Gastroesophageal sphincter (tissue), 3 donors: Measurements from ENCODE around the gene HARBI1.

ENCODE experiments used
- EP300 ChIP-seq: sonication (generic); formaldehyde crosslinking; IDR thresholded peaks from one replicate; pipeline ENCODE4 v1.6.1; 2017; ENCODE audit warnings: antibody characterized with exemption, mild to moderate bottlenecking
- POLR2A ChIP-seq, 2 donors: fragments of 450-650 bp; IDR thresholded peaks; one replicate each; pipeline ENCODE4 v1.6.1; 2017; ENCODE audit warnings: antibody characterized with exemption in 2 of 2, mild to moderate bottlenecking in 2 of 2, moderate library complexity in 1 of 2
- POLR2AphosphoS5 ChIP-seq: sonication (generic); formaldehyde crosslinking; IDR thresholded peaks from one replicate; pipeline ENCODE4 v1.6.1; 2017; ENCODE audit warnings: antibody characterized with exemption
- TF ChIP-seq, protein P1 (sequence below), 4 experiments: fragments of 200-600 bp in 2 of 4; fragments of 450-650 bp in 2 of 4; sonication (generic) in 1 of 4; IDR thresholded peaks; one replicate each; pipeline ENCODE4 v1.5.1; 2017 to 2019; ENCODE audit warnings: antibody characterized with exemption in 4 of 4, mild to moderate bottlenecking in 2 of 4, moderate library complexity in 2 of 4

DNA sequence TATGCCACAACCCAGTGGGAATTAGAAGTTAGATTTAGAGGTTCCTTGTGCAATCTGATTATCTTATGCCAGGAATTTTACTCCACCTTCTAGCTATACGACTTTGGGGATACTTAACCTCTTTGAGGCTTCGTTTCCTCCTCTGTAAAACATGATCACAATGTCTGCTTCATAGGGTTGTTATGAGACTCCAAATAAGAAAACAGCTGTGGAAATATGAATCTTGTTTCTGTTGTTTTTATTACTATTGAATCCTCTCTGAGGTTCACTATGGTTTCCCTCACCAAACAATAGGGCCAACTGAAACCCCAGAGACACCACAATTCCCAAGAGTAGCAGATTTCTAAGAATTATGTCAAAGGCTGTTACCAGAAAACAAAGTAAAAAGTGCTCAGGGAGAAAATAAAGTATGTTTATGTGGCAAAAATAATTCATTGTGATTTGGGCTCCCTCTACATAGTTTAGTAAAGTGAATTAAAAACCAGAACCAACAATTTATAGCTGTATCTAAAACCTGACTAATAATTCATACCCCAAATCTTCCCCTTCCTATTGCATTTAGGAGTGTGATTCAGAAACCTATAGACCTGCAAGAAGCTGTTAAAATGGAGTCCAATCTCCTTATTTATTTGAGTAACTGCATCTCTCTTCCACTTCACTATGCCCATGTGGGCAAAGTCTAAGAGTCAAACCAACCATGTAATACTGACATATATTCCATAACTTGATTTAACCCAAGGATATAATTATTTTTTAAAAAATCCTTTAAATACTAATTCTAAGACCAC is 61.6 kb downstream of the HARBI1 start:
- TF ChIP-seq, protein P1, sequence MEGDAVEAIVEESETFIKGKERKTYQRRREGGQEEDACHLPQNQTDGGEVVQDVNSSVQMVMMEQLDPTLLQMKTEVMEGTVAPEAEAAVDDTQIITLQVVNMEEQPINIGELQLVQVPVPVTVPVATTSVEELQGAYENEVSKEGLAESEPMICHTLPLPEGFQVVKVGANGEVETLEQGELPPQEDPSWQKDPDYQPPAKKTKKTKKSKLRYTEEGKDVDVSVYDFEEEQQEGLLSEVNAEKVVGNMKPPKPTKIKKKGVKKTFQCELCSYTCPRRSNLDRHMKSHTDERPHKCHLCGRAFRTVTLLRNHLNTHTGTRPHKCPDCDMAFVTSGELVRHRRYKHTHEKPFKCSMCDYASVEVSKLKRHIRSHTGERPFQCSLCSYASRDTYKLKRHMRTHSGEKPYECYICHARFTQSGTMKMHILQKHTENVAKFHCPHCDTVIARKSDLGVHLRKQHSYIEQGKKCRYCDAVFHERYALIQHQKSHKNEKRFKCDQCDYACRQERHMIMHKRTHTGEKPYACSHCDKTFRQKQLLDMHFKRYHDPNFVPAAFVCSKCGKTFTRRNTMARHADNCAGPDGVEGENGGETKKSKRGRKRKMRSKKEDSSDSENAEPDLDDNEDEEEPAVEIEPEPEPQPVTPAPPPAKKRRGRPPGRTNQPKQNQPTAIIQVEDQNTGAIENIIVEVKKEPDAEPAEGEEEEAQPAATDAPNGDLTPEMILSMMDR (IDR thresholded peaks at IDR 0.05) = no peak
- TF ChIP-seq EP300 (no peak), POLR2A (IDR thresholded peaks at IDR 0.05) (no peak), POLR2AphosphoS5 (no peak)
